SH-SY5Y (cell line): ENCODE results near the gene C1orf74.

Experiments
- GATA2 ChIP-seq: IDR thresholded peaks from 2 replicates; pipeline ENCODE4 v1.6.1; 2011; ENCODE audit warnings: mild to moderate bottlenecking, low read depth, low read length
- GATA3 ChIP-seq: IDR thresholded peaks from 2 replicates; pipeline ENCODE4 v1.6.1; 2011; ENCODE audit warnings: low read depth, mild to moderate bottlenecking, low read length, moderate library complexity

- TF ChIP-seq GATA2 = no peak
- no peak for TF ChIP-seq GATA3
Observed at GRCh38 chr1:209815490-209815889, 31.1 kb upstream of the C1orf74 start.
